Lower leg skin (tissue), 4 donors: Measurements from ENCODE around the gene KAZN. TPM values are rescaled to one million over a fixed set of nuclear protein-coding genes. Genes with fewer than 3 reads are reported as not detected.

Source experiments
- DNase-seq, 2 donors: peaks; one replicate each; pipeline ENCODE4 v3.0.0-alpha.2; 2019; ENCODE audit warnings: low spot score in 2 of 2
- H3K4me3 ChIP-seq: fragments of 200-600 bp; sonication (generic); 2 replicates; pipeline ENCODE4 v1.5.1; 2017; ENCODE audit warnings: mild to moderate bottlenecking, low read depth; ENCODE audit not compliant: poor library complexity, severe bottlenecking
- CTCF ChIP-seq, 3 donors: fragments of 450-650 bp; IDR thresholded peaks; one replicate each; pipeline ENCODE4 v1.5.1; 2016; ENCODE audit warnings: antibody characterized with exemption in 3 of 3, mild to moderate bottlenecking in 3 of 3, moderate library complexity in 2 of 3
- POLR2A ChIP-seq, 2 donors: fragments of 450-650 bp; IDR thresholded peaks; one replicate each; pipeline ENCODE4 v1.6.1; 2016 to 2017; ENCODE audit warnings: antibody characterized with exemption in 2 of 2, mild to moderate bottlenecking in 1 of 2, moderate library complexity in 1 of 2
- WGBS, 2 donors: methylation state at CpG; one replicate each; pipeline ENCODE4 v1.1.5; 2018; 5-methylcytosine and 5-hydroxymethylcytosine counted together
- intact Hi-C: fragments of 100-400 bp; cut with DNase I; formaldehyde crosslinking; loops from one replicate; pipeline ENCODE4 v1.15.0; 2023; ENCODE audit warnings: low total_unique reads
- total RNA-seq, 4 donors: library from RNA; depleted of rRNA; stranded (reverse); fragments of >200 nt; gene quantifications; one replicate each; pipeline ENCODE4 v1.1.0, GENCODE V29; 2016

KAZN gene
- total RNA-seq, 4 donors from 2014 or later = 21.4 to 36.0 (median 28.4) TPM

GRCh38 chr1:14666962-14667650 lies 68.6 kb downstream of the KAZN start:
- no peak overlapping the region for H3K4me3 ChIP-seq
- 70 to 73% methylated on average over 15 of the region's 15 CpGs for WGBS, 2 donors
- no peak for DNase-seq
- TF ChIP-seq POLR2A (IDR thresholded peaks at IDR 0.05) (no peak), CTCF (IDR thresholded peaks at IDR 0.05) (no peak)
- intact Hi-C loops = no loop called here

DNA sequence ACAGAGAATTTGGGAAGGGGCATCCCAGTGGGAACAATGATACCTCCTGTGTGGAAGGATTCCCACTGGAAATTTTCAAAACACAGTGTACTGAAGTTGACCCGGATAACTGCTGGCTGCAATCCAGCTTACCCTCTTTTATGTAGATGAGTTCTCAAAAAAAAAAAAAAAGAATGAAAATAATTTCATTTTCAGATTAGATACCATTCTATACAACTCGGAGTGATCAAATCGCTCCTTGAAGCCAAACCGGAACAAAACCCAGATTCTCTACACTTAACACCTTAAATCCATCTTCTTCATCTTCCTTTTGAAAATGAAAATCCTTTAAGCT lies 69.1 kb downstream of the KAZN start:
- WGBS, 2 donors = 43 to 46% methylated on average over 4 of the region's 4 CpGs
- DNase-seq = no peak
- H3K4me3 ChIP-seq = no peak overlapping the region
- TF ChIP-seq POLR2A (IDR thresholded peaks at IDR 0.05) (no peak), CTCF (IDR thresholded peaks at IDR 0.05) (no peak)
- intact Hi-C loops = no loop called here

DNA sequence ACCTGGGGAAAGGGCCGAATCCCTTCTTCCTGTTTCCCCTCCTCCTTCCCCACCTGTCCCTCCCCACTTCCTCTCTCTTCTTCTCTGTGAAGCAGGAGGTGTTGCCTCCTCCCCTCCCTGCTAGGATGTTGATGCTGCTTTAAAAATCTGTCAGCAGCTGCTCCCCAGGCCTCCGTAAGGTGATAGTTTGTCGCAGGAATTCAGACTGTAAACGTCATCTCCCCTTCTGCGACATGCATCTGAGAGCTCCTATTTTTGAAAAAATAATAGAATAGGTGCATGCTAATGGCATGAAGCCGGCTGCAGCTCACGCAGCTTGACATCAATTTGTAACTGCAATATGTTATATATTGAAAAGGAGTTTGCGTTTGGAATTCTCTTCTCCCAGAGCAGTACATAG lies 70.1 kb downstream of the KAZN start:
- no peak overlapping the region for H3K4me3 ChIP-seq
- DNase-seq = no peak
- TF ChIP-seq POLR2A (IDR thresholded peaks at IDR 0.05) (no peak), CTCF (IDR thresholded peaks at IDR 0.05) (no peak)
- intact Hi-C loops = no loop called here
- 90 to 91% methylated on average over 8 of the region's 8 CpGs for WGBS, 2 donors

- TF ChIP-seq CTCF (IDR thresholded peaks at IDR 0.05) (no peak), POLR2A (IDR thresholded peaks at IDR 0.05) (no peak)
- WGBS, 2 donors = 78 to 85% methylated on average over 4 of the region's 4 CpGs
- H3K4me3 ChIP-seq = no peak overlapping the region
- DNase-seq = no peak
- intact Hi-C loops = no loop called here
These were observed 73.5 kb downstream of the KAZN start for GRCh38 chr1:14672005-14672404.

GRCh38 chr1:14674030-14674429 lies 75.5 kb downstream of the KAZN start:
- no peak for DNase-seq
- TF ChIP-seq CTCF (IDR thresholded peaks at IDR 0.05) (no peak), POLR2A (IDR thresholded peaks at IDR 0.05) (no peak)
- 73 to 80% methylated on average over 1 of the region's 1 CpG for WGBS, 2 donors
- intact Hi-C loops = no loop called here
- no peak overlapping the region for H3K4me3 ChIP-seq

DNA sequence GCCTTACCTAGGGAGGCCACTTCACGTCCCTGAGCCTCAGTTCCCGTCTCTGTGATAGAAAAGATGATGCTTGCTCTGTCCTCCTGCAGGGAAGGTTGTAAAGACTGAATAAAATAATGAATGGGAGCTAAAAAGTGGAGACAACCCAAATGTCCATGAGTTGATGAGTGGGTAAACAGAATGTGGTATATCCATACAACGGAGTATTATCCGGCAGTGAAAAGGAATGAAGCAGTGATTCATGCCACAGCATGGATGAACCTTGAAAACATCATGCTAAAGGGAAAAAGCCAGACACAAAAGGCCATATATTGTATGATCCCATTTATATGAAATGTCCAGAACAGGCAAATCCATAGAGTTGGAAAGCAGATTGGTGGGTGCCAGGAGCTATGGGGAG lies 77.9 kb downstream of the KAZN start:
- no peak overlapping the region for H3K4me3 ChIP-seq
- TF ChIP-seq CTCF (IDR thresholded peaks at IDR 0.05) (no peak), POLR2A (IDR thresholded peaks at IDR 0.05) (no peak)
- intact Hi-C loops = no loop called here
- DNase-seq = no peak
- 84 to 97% methylated on average over 4 of the region's 4 CpGs for WGBS, 2 donors
